Measurements from ENCODE around the gene PCDHB8.
A peak's percentile ranks its signal among the peaks of the same experiment; 100 is the strongest.
"Not testable (repeated sequence)": the region's sequence is repeated elsewhere in the genome, so short reads cannot be mapped to it uniquely, and the experiment has no call there.

Gene PCDHB8

GRCh38 chr5:141223112-141223783 lies 45.7 kb downstream of the PCDHB8 start, which contains the start of gene PCDHB14:
Gene PCDHB14, plus strand, starts transcription at chr5:141223343. Its CDS starts 163 bp downstream, at chr5:141223506.
- peak; percentile 52 for TF ChIP-seq CTCF (IDR thresholded peaks at IDR 0.05; ENCODE audit: low read depth, low read length)
- no peak for TF ChIP-seq EZH2phosphoT487 (IDR thresholded peaks at IDR 0.05; ENCODE audit: low read depth)
- H3K4me3 ChIP-seq (ENCODE audit: low read length): peak within 1 kb of the TSS; percentile 71
- H3K79me2 ChIP-seq (ENCODE audit: low read length): no peaks in the 10 kb centered on the region
- H2AFZ ChIP-seq (ENCODE audit: low read depth, low read length): peak within 1 kb of the TSS; percentile 74; the same call in 1 of the 2 replicates
- H3K4me1 ChIP-seq (ENCODE audit: low read length): 0 out of 2 replicates have a peak, but pooled peaks cover 5% of the 10 kb centered on the region
- peak within 1 kb of the TSS; percentile 73 for H3K4me2 ChIP-seq (ENCODE audit: low read length)
- no peaks in the 10 kb centered on the region for H3K27me3 ChIP-seq (ENCODE audit: low read depth, low read length)
- H4K20me1 ChIP-seq (ENCODE audit: insufficient read depth, low read length): no peaks in the 10 kb centered on the region
- H3K27ac ChIP-seq (ENCODE audit: low read length): no peak within 1 kb of the TSS
- no peaks in the 10 kb centered on the region for H3K36me3 ChIP-seq (replicated peaks; ENCODE audit: low read depth, low read length)
- no peak within 1 kb of the TSS for H3K9ac ChIP-seq (ENCODE audit: low read length)
- H3K9me3 ChIP-seq (ENCODE audit: insufficient read depth, low read length): no peaks in the 10 kb centered on the region

- H3K4me3 ChIP-seq (ENCODE audit: low read length); H3K79me2 ChIP-seq (ENCODE audit: low read length); H3K4me2 ChIP-seq (ENCODE audit: low read length); H3K36me3 ChIP-seq (replicated peaks; ENCODE audit: low read depth, low read length); H2AFZ ChIP-seq (ENCODE audit: low read depth, low read length); H3K4me1 ChIP-seq (ENCODE audit: low read length); H4K20me1 ChIP-seq (ENCODE audit: insufficient read depth, low read length); H3K9me3 ChIP-seq (ENCODE audit: insufficient read depth, low read length); H3K27ac ChIP-seq (ENCODE audit: low read length); H3K27me3 ChIP-seq (ENCODE audit: low read depth, low read length); H3K9ac ChIP-seq (ENCODE audit: low read length): not testable (repeated sequence)
These were observed 47.3 kb downstream of the PCDHB8 start for GRCh38 chr5:141224844-141225243.

GRCh38 chr5:141225421-141225820 lies 47.8 kb downstream of the PCDHB8 start:
- not testable (repeated sequence) for H3K4me2 ChIP-seq (ENCODE audit: low read length); H2AFZ ChIP-seq (ENCODE audit: low read depth, low read length); H3K4me3 ChIP-seq (ENCODE audit: low read length); H3K79me2 ChIP-seq (ENCODE audit: low read length); H3K36me3 ChIP-seq (replicated peaks; ENCODE audit: low read depth, low read length); H3K9me3 ChIP-seq (ENCODE audit: insufficient read depth, low read length); H3K27ac ChIP-seq (ENCODE audit: low read length); H4K20me1 ChIP-seq (ENCODE audit: insufficient read depth, low read length); H3K27me3 ChIP-seq (ENCODE audit: low read depth, low read length); H3K9ac ChIP-seq (ENCODE audit: low read length); H3K4me1 ChIP-seq (ENCODE audit: low read length)

All from OCI-LY3 (cell line).